Stimulated activated CD4-positive, alpha-beta T cell treated with anti-CD3 and anti-CD28 coated beads, Interleukin-15, amount 100 ng/mL, for 1 hour (primary cell): Measurements from ENCODE around the gene APOA1.

ENCODE experiments used
- DNase-seq, 2 donors: peaks; one replicate each; pipeline ENCODE4 v3.0.0-alpha.2; 2020; ENCODE audit warnings: low read depth in 1 of 2, low spot score in 1 of 2

Gene APOA1

DNA sequence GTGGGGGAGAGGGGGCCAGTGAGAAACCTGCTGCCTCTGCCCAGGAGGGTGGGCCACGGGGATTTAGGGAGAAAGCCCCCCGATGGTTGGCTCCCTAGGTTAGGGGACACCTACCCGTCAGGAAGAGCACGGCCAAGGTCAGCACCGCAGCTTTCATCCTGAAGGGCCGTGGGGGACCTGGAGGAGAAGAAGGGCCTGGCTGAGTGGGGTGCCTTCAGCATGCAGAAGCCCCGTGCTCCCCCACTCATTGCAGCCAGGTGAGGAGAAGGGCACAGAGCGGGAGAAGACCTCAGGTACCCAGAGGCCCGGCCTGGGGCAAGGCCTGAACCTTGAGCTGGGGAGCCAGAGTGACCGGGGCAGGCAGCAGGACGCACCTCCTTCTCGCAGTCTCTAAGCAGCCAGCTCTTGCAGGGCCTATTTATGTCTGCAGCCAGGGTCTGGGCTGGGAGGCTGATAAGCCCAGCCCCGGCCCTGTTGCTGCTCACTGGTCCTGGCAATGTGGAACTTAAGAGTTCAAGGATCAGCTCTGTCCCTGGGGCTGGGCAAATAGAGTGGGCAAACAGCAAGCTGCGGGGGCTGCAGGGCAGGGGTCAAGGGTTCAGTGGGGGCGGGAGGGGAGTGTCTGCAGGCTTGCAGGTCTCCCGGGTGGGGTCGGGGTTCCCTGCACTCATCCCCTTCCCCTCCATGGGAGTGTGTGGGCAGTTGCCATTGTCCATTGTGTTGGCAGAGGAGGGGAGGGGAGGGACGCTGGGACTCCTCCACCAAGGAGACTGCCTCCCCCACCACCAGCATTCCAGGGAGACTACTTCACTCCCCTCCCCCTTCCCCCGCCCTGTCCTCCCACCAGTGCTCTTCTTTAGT lies at the start of gene APOA1:
APOA1 (minus strand) TSS at position 392 of the 861 bp plus-strand sequence; CDS start at position 157, 235 bp downstream.
- no peak for DNase-seq

DNA sequence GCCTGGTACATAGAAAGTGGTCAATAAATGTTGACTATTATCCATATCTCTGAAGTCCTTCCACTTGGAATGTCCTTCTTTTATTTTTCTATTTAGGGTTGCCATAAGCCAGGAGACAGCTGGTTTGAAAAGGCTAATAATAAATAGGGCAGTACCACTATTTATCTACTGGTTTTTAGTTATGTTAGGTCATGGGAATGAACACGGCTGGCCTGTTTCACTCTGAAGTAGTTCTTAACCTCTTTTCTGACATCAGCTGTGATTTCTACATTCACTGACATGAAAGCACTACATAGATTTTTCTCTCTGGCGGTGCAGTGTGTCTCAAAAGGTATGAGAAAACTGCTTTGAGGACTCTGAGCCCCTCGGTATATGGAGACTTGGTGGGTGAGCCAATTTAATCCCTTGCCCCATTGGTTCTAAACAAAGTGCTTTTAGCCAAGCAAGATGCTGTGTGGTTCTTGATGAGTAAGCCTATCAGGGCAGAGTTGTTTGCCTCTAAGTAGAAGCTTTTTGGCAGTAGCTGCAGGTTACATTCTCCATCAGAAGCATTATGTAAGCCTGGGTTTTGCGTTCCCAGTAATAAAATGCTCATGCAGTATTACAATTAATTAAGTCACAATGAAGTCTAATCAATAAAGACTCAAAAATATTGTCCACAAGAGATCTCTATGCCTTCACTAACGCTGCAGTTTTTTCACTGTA lies 48.7 kb upstream of the APOA1 start:
- DNase-seq: no peak

DNA sequence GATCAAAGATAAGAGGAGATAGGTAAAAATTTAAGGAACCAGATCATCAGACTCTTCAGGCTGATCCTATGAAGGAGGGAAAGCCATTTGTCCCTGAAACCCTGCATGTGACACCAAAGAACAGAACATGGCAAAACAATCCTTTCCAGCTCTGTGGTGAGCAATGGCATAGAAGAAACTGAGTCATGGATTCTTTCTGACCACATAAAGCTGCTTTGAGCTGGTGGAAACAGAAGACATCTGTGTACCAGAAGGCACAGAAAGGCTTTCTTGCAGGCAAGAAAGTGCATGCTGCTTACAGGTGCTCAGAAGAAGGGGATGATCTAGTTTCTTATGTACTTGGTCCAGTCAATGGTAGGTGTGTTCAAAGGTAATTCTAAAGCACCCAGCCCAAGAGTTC lies 45.0 kb upstream of the APOA1 start:
- no peak for DNase-seq

DNA sequence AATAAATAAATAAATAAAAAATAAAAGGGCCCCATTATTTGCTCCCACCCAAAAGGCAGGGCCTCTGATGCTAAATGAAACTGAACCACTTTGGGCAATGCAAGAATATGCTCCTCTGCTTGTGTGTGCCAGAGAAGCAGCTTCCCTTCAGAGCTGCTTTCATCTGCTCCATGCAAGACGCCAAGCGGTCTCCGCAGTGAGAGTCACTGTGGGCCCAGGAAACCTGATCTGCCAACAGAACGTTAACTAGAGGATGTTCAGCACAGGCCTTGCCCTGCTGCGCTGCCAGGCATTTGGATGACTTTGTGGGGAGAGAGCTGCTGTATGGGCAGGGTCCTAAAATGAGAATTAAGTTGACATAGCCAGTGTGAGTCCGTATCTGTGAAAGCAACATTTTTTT lies 43.7 kb upstream of the APOA1 start:
- DNase-seq: no peak

DNA sequence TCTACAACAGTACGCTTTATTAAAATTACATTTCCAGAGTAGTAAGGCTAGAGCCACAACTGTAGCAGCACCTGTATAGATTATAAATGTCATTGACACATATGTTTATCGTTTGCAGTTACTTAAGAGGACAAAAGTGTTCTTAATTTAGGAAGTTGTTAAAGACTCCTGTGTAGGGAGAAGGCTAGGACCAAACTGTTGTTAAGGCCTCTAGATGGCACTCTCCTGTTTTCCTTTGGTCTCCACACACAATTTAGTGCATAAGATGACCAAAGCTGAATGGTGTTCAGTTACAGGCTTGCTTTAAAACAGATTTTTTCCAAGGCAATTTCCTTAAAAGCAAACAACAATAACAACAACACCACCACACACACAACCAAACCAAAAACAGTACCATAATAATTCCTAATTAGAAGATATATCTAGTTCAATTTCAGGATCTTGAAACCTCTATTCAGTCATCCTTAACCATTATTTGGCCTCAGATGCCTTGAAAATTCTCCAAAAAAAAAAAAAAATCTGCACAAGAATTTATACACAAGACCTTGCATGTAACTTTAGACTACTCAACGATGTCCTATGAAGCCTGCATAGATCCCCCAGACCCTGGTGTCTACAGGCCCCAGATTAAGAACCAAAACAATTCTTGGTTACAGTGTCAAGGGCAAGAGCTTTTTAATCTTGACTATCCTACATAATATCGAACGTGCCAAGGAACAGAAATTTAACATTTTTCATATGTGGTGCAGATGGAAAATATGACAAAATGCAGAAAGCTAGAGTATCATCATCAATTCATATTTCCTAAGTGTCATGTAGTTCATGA lies 42.6 kb upstream of the APOA1 start:
- no peak for DNase-seq

DNA sequence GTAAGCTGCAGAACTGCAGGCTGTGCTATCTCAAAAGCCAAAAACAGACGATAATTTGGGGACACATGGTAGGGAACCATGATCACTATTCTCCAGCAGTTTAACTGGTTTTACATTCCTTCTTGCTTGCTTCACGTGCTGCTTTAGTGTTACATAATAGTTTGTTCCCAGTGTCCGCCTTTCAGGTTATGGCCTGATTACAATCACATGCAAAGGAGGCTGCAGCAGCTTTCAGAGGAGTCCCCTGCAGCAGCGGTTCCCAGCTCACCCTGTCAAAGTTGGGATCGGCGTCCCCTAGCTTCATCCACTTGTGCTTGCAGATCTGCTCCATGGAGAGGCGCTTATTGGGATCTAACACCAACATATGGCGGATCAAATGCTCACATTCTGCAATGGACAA lies 39.2 kb upstream of the APOA1 start:
- DNase-seq: no peak

DNA sequence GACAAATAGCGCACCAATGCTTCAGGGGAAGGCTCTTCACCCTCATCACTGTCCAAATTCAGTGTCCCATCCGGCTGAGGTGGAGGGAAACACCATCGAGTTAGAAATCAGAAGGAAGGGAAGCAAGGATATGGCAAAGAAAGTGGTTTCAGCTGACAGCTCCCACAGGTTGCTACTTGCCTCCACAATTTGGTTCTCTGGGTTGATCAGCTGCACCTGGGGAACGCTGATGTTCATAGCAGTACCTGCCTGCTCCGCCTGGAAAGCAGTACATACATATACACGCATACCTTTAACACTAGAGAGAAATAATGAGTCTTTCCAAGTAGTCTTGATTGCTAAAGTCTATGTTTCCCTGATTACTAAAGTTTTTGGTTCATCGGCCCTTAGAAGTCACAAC lies 37.8 kb upstream of the APOA1 start:
- DNase-seq: no peak

DNA sequence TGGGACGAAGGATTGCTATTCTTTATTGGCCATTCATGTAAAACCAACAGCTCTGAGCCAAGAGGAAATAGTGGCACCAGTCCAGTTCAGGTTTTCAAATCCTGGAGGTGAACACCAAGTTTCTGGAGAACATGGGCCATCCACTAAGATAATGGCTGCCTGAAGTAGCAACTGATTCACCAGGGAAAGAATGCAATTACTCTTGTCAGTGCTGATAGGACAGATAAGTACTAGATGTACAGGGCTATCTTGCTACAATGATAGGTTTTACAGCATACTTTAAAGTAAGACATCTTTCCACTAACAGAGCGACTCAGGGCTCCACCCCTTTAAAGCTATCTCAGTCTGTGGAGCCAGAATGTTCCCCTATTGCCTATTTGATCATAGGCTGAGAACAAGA lies 36.8 kb upstream of the APOA1 start:
- no peak for DNase-seq

DNA sequence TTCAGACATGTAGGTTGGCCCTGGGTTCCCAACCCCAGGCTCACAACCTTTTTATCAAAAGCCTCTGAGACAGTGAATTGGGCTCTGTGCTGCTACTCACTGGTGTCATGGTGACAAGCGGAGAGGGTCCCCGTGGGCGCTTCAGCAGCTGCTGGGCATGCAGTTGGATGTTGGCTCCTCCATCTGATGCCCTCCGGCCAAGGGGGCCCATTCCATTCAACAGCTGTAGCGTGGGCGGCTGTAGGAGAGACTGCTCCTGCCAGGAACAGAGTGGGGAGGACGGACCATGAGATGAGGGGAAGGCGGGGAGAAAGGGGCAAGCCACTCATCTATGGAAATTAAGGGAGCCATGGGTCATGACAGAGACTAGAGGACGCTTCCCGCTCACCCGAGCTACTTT lies 36.0 kb upstream of the APOA1 start:
- no peak for DNase-seq

DNA sequence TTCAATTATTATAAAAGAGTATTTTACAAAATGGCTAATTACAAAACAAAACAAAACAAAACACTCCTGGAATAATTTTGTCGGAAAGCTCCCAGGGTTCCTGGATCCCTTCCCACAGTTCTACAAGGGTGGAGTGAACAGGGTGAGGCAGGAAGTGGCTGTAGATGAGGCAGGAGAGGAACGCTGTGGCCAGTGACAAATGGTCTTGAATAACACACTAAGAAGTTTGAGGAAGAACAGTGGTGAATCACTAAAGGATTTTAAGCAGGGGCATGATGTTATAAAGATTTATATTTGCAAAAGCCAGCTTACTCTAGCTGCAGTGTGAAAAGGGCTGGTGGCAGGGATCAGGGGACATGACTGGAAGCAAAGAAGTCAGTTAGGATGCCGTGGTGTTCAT lies 33.8 kb upstream of the APOA1 start:
- DNase-seq: no peak

DNA sequence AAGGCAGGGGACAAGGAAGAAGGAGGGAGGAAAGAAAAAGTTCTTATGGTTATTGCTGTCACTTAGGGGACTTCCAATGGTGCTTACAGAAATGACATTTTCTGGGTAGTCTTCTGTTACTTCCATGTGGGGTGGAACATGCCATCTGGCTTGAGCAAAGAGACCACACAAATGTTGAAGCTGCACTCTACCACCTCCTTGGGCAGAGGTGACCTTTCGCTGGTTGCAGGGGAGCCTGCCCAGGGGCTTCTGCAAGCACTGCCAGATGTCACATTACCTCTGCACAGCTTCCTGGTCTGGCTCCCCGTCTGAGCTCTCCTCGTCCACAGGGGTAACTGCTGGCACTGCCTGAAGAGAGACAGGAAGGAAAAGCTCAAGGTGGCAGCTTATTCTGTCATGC lies 32.6 kb upstream of the APOA1 start:
- no peak for DNase-seq

DNA sequence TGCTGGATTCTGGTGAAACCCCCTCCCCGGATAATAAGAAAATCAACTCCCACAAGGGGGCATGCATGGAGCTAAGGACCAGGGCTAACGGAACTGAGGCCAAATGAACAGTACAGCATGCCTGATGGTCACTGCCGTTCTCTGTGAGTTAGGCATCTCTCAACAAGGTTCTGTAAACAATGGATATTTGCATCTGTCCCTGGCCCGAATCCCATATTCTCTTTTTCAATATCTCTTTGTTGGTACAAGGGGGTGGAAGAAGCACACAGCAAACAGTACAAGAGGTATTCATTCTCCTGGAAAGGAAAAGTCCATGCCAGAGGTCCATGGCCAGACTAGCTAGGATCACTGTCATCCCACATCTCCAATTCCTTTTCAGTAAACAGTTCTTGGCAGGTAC lies 32.2 kb upstream of the APOA1 start:
- no peak for DNase-seq

DNA sequence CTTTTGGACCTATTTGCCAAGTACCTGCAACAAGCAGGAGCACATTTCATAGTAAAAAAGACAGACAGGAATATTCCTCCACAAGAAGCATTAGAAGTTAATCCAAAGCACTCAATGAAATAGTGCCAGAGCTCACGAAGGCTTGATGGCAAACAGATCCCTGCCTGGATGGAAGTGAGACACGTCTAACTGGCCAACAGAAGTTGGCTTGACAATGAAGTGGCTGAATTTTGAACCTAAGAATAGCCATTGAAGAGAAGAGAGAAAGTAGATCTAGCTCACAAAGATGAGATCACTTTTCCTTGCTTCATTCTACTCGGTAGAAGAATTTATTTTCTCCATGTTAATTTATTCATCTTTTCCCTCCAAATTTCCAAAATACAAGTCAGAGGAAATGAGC lies 30.6 kb upstream of the APOA1 start:
- no peak for DNase-seq

DNA sequence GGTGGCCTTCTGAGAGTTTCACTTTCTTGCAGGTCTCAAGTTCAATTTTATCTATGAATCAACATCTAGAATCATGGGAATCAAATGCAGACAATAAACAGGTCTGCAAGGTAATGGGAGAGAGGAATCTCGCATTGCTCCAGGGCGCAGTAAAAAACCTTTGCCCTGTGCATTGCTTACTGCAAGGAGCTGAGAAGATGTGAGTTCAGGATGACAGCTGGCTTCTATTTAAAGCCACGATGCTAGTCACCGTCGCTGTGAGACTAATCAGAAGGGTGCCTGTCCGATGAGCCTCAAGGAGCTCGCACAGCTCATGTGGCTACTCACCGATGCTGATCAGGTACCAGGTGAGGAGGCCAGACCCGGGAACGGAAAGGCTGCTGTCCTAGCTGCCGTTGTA lies 30.2 kb upstream of the APOA1 start:
- no peak for DNase-seq

DNA sequence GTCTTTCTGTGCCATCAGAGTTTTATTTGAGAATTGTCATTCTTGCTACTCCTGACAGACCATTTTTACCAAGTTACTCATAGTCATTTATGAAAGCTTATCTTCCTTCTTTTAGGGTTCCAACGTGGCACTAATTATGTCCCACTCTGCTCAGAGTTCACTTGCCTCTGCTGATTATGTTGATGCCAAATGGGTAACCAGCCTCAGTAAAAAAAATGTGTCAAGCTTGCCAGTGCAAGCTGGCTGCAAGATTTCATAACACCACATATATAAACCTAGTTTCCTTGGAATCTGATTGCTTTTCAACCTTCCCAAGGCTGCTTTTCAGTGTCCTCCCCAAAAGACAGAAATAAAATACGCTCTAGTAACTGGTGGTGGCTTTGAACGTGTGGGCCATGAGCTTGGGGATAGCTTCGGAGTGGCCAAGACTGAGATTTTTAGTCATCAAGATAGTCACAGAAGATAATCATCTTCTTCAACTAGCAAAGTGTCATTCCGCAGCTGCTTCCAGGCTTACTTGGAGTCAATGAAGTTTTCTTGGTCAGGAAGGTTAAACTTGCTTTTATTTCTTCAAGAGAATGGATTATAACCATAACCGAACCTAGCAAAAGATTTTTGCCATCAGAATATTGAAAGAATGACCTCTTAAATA lies 29.5 kb upstream of the APOA1 start:
- DNase-seq: no peak

DNA sequence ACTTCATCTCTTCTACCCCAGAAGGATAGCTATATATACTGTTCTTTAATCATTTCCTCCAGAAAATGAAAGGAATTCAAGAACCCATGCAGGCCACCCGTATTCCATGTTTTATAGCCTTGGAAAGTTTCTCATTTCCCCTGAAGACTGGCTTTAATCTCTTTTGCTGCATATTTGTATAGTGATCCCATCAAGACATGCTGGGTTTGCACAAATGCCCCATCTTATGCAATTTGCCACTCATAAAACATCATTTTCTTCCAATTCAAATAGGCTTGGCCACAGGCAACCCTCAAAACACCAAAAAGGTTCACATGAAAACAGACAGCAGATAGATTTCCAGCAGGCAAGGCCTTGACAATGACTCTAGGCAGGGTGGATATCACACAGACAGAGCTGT lies 28.3 kb upstream of the APOA1 start:
- DNase-seq: no peak

DNA sequence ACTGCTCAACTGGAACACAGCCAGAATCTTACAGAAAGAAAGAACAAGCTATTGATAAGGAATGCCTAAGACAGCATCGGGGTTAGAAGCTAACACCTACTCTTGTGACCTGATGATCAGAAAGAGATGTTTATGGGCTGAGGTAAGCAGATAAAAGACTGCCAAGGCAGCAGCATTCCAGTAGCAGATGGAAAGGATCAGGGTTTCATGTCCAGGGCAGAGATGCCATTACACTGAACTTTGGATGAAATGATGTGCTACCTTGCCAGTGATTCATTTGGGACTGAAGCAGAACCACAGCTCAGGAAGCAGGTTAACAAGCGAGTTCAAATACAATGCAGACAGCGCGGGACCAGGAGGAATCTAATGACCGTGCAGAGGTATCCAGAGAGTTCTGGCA lies 27.1 kb upstream of the APOA1 start:
- DNase-seq: no peak

DNA sequence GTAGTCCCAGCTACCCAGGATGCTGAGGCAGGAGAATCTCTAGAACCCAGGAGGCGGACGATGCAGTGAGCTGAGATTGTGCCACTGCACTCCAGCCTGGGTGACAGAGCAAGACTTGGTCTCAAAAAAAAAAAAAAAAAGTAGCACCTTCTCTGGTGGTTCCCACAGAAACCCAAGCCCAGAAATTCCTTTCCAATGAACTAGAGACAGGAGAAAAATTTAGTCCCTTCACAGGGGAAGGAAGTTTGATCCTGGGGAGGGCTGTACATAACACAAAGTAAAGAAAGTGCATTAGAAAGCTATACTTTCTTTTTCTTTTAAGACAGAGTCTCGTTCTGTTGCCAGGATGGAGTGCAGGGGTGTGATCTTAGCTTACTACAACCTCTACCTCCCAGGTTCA lies 25.5 kb upstream of the APOA1 start:
- no peak for DNase-seq

DNA sequence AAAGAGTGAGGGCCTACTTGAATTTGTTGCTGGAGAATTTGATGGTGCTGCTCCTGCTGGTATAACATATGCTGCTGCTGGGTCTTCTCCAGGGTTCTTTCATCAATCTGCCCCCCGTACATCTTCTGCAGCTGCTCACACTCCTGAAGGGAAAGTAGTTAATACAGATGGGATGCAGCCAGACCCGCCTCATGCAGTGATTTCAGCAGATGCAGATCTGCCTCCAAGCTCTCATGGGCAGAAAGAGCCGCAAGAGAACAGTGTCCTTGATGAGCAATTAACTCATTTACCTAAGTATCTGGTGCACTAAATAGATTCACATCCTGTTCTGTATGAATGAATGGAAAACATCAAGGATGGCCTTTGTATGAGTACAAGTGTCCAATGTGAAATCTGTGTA lies 24.8 kb upstream of the APOA1 start:
- no peak for DNase-seq

DNA sequence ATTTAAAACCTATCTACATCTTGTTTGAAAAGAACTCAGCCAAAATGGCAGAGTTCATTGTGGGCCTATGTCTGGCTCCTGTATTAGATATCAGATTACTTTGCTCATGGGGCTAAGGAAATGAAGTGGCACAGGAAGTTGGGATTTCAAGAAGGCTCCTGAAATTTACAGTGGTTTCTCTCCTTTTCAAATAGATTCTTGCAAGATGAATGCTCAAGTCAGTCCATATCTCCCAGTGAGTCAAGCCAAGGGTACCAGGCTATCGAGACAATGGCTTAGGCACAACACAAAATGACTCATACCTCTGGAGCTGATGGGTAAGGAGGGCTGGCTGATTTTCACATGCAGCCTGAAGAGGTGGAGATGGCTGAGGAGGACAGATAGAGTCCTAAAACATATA lies 24.1 kb upstream of the APOA1 start:
- no peak for DNase-seq

DNA sequence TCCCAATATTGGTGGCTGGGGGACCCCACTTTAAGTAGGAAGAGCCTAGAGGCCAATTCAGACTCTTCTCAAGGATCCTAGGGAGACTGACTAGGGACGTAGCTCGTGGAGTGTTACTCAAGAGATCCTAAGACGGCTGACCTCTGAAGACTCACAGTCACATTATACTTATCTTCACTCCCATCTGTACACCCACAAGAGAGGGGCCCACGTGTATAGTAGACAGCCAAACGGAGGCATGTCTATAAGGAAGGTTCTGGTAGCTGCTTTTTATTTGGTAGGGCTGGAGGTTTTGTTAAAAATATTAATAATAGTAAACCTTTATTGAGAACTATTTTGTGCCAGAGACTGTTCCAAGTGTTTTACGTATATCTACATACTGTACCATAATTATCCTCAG lies 22.9 kb upstream of the APOA1 start:
- no peak for DNase-seq
